GM13976 (cell line): ENCODE measurements around the gene RYR3.

Source experiments
- DNase-seq: peaks from one replicate; pipeline ENCODE4 v3.0.0; 2012; ENCODE audit warnings: low spot score
- in situ Hi-C: fragments of 300-500 bp; cut with MboI; formaldehyde crosslinking; loops from one replicate; pipeline ENCODE4 v1.12.0; 2022; ENCODE audit warnings: low sequenced_read_pairs, mixed read lengths, inconsistent platforms; ENCODE audit not compliant: unreplicated experiment
- TF ChIP-seq, protein P1 (sequence below): IDR thresholded peaks from 2 replicates; pipeline ENCODE4 v1.5.1; 2012; ENCODE audit warnings: borderline replicate concordance, mild to moderate bottlenecking; ENCODE audit not compliant: insufficient read depth; ENCODE audit errors: extremely low read depth, missing control alignments, control extremely low read depth

The RYR3 gene

DNA sequence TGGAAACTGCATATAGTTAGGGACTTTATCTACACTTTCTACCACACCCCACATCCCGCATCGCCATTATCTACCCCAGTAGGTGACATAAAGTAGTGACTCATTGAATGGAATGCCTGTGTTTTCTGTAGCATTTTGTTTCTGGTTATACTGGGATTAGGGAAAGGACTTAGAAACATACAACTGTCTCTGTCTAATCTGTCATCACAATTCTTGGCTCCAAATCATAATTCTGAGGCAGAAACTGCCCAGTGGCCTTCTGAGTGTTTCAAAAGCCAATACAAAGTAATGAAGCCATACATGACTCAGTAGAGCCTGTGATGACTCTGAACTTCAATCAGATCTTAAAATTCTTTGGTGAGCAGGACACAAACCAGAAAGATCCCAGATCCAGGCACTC lies 541.8 kb downstream of the RYR3 start:
- no peak for DNase-seq
- TF ChIP-seq, protein P1, sequence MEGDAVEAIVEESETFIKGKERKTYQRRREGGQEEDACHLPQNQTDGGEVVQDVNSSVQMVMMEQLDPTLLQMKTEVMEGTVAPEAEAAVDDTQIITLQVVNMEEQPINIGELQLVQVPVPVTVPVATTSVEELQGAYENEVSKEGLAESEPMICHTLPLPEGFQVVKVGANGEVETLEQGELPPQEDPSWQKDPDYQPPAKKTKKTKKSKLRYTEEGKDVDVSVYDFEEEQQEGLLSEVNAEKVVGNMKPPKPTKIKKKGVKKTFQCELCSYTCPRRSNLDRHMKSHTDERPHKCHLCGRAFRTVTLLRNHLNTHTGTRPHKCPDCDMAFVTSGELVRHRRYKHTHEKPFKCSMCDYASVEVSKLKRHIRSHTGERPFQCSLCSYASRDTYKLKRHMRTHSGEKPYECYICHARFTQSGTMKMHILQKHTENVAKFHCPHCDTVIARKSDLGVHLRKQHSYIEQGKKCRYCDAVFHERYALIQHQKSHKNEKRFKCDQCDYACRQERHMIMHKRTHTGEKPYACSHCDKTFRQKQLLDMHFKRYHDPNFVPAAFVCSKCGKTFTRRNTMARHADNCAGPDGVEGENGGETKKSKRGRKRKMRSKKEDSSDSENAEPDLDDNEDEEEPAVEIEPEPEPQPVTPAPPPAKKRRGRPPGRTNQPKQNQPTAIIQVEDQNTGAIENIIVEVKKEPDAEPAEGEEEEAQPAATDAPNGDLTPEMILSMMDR = no peak
- in situ Hi-C loops = no loop called here

DNA sequence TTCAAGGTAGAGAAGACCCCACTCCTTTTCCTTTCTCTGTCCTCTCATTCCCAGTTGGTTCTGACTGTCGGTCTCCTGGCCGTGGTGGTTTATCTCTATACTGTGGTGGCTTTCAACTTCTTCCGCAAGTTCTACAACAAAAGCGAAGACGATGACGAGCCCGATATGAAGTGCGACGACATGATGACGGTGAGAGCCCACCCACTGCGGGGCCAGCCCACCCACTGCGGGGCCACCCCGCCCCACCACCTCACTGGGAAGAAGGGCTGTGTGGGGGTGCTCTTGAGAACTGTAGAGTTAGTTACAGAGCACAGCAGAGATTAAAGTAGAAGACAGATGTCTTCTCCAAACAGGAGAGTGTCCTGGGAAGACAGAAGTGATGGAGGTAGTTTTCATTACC lies 547.0 kb downstream of the RYR3 start:
- DNase-seq = no peak
- TF ChIP-seq, protein P1 = no peak
- in situ Hi-C loops = no loop called here

DNA sequence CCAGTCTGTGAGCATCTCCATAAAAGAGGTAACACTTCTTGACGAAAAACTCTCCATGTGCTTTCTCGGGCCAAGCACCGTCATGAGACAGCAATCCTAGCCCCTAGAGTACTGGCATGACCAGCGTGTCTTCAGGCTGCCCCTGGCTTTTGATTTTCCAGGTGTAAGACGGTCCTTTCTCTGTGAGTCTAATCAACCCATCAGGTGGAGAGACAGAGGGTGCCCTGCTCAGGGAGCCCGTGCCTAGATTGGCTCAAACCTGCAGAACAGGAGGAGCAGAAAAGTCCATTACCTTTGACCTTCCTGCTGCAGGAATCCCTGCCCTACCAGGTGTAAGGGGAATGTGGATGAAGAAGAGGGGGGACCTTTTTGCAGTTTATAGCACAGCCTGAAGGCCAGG lies 548.1 kb downstream of the RYR3 start:
- TF ChIP-seq, protein P1 = no peak
- DNase-seq = no peak
- in situ Hi-C loops = no loop called here

DNA sequence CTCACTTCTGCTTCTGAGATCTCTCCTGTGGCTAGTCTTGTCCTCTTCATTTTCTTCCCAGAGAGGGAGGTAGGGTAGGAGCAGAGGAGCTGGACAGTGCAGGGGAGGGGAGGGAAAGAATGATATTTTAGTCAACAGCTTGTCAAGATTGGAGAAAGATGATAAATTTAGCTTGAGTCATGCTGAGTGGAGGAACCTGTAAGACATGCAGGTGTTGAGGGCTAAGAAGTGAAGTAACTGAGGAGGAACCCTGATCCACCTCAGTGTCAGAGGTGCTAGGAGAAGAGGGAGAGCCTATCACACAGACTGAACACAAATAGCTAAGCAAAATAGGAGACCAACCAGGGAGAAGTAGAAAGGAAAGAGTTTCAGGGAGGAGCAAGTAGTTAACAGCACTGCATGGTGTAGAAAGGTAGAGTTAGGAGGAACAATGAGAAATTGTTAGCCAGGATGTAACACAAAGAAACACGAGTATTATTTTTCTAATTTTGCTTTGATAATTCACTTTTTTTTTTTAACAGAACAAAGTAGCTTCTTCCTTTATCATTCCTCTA lies 549.3 kb downstream of the RYR3 start:
- DNase-seq = no peak
- TF ChIP-seq, protein P1 = no peak
- in situ Hi-C loops = no loop called here

DNA sequence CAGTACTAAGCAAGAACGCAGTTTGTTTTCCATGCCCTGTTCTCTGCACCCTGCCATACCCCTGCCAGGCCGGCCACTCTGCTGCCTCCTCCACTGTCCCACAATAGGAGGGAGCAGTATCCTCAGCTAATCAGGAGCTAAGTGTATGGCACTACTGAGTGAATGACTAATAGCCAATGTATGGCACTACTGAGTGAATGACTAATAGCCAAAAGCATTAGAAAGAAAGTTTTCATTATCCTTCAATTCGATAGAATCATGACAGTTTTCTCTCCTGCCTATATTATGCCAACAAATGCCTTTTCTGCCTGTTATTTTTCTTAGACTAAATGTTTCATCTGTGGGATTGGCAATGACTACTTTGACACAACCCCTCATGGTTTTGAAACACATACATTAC lies 550.0 kb downstream of the RYR3 start:
- DNase-seq = no peak
- TF ChIP-seq, protein P1 = no peak
- in situ Hi-C loops = no loop called here

DNA sequence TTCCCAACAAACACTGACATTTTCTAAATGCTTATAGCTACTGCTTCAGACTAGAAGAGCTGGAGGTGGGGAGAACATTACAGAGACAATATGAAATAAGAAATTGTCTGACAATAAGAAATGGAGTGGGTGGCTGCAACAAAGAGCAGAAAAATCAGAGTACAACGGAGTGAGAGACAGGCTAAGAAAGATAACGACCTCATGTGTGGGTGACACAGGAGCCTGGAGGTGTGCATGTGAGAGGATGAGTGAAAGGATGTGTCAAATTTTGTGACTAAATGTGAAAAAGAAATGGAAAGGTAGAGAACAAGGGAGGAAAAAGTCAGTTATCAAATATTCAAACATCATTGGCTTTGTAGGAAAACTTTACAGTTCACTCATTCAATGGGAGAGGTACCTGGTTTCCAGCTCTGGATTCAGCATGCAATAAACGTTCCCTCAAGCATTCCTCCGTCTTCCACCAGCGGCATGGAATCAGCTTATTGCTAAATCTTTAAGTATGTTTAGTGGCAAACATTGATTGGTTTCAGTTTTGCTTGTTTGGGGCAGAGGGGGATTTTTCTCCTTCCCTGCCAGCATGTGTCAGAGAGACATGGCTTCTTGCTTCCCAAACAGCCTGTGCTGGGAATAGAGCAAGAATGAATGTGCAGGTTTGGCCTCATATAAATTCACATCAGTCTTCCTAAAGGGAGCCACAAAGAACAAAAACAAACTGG lies 553.8 kb downstream of the RYR3 start:
- no peak for DNase-seq
- TF ChIP-seq, protein P1 = no peak
- in situ Hi-C loops = no loop called here
